Tongue (tissue), 2 donors: ENCODE results near the gene CYP8B1. TPM values are rescaled to one million over a fixed set of nuclear protein-coding genes. Genes with fewer than 3 reads are reported as not detected.
"Not testable (repeated sequence)": the region's sequence is repeated elsewhere in the genome, so short reads cannot be mapped to it uniquely, and the experiment has no call there.

ENCODE experiments used
- DNase-seq: peaks from one replicate; pipeline ENCODE4 v3.0.0-alpha.2; 2015
- total RNA-seq: library from RNA; depleted of rRNA; stranded (reverse); fragments of >200 nt; gene quantifications from one replicate; pipeline ENCODE4 v1.2.3, GENCODE V29; 2014

CYP8B1 gene
- total RNA-seq, 1 donor from 2014 or later, result not detected

DNA sequence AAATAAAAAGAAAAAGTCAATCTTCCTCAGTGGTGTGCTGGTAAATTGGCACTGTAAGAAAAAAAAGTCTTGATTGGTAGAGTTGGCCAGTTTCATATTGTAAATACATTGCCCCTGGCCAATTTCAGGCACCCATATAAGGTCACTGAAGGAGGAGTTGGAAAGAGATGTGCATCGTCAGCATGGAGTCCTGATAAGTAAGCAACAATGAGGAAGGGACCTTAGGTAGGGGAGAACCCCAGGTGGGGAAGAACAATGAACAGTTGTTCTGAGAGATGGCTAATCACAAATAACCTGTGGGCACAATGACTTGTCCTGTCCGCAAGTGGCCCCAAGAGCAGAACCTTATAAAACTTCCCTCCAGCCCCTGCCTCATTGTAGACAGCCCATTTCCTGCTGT, 8.6 kb upstream of the CYP8B1 start:
- no peak for DNase-seq

DNA sequence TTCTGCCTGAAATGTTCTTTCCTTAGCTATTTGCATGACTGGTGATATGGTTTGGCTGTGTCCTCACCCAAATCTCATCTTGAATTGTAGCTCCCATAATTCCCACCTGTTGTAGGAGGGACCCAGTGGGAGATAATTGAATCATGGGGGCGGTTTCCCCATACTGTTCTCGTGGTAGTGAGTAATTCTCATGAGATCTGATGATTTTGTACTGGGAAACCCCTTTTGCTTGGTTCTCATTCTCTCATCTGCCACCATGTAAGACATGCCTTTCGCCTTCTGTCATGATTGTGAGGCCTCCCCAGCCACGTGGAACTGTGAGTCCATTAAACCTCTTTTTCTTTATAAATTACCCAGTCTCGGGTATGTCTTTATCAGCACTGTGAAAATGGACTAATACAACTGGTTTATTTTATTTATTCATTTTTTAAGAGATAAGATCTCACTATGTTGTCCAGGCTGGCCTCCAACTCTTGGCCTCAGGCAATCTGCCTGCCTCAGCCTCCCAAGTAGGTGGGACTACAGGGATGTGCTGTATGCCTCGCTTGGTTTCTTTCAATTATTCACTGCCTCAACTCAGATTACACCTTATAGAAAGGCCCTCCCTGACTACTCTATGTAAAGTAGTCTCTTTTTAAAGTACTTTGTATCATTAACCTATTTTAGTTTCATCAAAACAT, 7.7 kb upstream of the CYP8B1 start:
- not testable (repeated sequence) for DNase-seq

DNA sequence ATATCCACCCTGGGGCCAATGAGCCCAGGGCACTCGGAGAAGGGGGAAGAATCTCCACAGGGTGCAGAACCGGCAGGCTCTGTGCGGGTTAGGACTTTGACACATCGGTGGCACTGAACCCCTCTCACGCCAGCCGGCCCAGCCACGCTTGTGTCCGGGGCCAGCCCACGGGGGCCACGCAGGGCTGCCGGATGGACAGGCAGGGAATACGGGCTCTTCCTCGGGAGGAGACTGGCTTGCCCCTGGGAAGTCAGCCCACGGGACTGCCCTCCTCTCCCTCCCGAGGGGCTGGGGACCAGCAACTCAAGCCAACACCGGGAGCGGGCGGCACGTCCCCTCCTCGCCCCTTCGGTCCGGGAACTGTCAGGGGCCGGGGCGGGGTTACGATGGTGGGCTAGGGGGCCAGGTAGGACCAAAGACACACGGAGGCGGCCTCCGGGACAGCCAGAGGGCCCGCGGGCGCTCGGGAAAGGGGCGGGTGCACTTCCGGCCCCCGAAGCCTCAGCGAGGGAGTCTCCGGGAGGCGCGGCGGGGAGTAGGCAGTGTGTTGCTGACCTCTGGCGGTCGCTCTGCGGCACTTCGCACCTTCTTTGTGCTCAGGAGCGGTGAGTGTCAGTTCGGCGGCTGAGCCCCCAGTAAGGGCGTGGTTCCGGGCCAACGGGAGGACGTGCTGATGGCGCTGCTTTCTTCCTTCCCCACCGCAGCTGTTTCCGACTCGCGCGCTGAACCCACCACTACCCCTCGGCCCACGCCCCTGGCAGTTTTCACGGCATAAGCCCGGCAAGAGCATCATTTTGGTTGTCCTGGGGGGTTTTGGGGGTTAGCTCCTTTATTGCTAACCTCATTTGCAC, 5.1 kb upstream of the CYP8B1 start:
- peak; percentile 94 for DNase-seq

DNA sequence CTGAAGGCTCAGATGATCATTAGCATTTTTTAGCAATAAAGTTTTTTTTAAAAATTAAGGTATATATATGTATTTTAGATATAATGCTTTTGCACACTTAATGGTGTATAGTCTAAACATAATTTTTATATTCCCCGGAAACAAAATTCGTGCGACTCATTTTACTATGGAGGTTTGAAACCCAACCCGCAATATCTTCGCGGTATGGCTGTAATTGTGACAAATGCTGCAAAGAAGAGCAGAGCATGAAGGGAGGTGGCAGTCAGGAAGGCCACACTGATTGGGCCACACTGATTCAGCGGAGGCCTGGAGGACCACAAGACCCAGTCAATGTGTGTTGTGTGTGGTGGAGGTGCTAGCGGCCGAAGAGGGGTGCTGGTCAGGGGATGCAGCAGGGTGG, 4.5 kb upstream of the CYP8B1 start:
- DNase-seq, result no peak

DNA sequence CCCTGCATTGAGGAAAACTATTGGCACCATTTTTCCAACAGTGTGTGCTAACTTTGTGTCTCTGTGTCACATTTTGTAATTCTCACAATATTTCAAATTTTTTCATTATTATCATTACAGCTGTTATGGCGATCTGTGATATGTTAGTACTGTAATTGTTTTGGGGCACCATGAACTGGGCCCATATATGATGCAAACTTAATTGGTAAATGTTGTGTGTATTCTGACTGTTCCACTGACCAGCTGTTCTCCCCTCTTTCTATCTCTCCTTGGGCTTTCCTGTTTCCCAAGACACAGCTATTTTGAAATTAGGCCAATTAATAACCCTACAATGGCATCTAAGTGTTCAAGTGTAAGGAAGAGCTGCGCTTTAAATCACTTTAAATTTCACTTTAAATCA, 2.2 kb upstream of the CYP8B1 start:
- no peak for DNase-seq

DNA sequence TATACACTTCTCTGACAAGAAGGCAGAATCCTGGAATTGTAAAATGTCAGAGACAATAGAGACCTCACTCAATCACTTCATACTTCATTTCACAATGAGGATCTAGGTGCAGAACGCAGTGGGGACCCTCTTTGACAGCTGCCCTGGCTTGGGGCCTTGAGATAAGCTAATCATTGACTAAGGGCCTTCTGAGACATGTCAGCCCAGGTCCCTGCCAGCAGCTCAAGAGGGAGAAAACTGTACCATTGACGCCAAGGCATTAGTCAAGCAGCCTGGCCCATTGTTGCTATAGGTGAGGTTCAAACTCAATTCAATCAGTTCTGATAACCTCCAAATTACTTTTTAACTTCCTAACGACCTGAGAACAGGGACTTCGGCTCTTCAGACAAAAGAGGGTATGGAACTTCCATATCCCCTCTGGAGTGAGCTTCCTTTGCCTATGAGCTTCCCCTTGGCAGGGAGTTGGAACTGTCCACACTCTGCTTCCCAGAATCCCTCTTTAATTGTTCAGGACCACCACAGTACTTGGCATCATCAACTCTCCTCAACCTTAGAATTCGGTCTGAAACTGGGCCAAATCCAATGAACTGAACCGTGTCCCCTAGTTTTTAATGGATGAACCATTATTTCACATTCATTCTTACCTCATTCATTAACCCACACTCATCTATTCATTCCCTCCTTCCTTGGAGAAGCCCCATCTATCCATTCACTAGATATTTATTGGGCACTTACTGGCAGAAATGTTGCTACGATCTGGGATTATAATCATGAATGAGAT, 1.5 kb upstream of the CYP8B1 start:
- DNase-seq, result no peak

DNA sequence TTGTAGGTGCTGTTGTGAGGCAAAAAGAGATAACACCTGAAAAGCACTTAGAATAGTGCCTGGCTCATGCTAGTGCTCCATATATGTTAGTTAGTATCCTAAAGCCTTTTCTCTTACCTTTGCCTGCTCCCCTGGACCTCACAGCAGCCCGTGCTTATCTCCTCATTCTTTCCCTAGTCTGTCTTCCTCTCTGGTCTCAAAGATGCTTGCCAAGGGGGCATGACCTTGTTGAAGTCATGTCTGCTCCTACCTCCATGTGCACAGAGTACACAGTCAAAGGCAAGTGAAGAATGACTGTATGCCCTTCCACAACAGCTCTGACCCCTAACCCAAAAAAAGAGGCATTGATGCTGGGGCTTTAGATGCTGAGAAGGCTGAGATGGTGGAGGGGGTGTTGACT, 722 bp upstream of the CYP8B1 start:
- DNase-seq, result no peak

DNA sequence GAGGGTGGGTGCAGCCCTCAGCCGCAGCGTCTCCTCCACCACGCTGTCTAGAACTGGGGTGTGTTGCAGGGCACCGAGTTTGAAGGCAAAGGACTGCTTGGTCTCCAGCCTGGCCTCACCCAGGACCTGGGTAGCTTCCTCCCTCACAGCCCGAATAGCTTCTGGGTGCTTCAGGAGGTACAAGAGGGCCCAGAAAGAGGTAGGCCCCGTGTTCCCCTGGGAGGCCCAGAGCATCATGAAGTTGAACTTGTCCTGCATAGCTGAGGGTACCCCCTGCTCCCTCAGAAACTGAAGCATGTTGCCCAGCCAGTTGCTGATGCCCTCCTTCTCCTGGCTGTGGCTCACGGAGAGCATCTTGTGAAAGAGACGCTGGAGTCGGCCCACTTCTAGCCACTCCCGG, 930 bp downstream of the CYP8B1 start:
- DNase-seq, result no peak

DNA sequence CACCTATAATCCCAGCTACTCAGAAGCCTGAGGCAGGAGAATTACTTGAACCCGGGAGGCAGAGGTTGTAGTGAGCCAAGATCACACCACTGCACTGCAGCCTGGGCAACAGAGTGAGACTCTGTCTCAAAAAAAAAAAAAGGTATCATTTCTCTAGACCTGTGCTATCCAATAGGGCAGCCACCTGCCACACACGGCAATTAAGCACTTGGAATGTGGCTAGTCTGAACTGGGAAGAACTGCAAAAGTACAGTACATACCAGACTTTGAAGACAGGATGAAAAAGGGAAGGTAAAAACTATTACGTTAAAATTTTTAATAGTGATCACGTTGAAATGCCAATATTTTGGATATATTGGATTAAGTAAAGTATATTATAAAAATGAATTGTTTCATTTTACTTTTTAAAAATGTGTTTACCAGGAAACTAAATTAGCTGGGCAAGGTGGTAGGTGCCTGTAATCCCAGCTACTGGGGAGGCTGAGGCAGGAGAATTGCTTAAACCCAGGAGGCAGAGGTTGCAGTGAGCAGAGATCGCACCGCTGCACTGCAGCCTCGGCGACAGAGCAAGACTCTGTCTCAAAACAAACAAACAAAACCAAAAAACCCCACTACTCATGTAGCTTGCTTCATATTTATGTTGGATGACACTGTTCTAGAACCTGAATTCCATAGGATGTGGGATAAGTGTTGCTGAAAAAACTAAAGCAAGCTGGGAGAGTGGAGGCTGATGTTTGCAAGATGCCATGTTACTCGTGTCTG, 2.3 kb downstream of the CYP8B1 start:
- DNase-seq, result no peak

DNA sequence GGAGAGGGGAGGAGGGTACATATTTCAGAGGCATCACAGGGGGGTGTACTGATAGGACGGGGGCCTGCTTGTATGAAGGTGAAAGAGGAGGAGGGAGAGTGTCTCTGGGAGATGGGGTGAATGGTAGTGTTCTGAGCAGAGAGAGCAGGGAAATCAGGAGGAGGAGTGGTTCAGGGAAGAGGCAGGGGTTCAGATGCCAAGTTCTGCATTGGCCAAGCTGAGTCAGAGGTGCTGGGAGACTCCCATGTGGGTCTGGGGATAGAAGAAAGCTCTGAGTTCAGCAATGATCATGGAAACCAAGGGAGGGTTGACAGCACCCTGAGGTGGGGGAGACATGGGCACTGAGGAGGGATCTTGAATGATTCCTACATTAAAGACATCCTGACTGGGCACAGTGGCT, 3.0 kb downstream of the CYP8B1 start:
- no peak for DNase-seq

DNA sequence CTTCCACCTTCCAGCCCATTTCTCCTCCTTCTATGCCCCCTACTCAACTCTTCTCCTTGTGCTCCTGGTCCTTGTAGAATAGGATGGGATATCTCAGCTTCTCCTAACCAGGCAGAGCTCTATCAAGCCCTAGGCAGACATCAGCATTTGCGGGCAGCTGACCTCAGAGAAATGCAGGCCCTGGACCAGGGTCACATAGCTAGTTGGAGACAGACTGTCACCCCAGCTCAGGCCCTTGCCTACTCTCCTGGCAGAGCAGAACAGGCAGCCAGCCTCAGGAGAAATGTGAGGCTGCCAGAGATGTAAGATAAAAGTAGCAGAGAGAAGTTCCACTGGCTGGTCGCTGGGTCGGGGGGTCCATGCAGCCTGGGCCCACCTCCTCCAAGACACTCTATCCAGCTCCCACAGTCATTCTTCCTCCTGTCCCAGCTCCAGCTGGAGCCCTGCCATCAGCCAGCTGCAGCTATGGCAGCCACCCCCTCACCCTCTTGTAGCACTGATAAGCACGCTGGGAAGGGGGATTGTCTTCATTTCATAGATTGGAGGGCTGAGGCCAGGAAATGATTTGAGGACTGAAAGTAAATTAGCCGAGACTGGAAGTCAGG, 4.0 kb downstream of the CYP8B1 start:
- DNase-seq, result peak; percentile 81

DNA sequence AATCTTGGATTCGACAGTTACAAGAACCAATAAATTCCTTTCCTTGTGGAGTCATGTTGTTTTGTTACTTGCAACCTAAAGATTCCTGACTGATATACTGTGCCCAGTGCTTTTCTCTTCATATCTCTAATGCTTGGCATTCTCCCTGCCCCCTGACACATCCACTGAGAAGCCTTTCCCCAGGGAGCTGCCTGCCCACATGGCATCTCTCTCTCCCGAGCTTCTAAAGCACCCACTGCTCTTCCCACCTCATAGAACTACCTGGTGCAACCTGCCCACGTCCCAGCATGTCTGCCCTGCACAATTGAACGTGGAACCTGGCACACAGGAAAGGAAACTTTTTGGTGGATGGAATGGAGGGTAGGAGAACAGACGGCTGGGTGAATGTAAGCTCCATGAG, 6.8 kb downstream of the CYP8B1 start:
- no peak for DNase-seq

DNA sequence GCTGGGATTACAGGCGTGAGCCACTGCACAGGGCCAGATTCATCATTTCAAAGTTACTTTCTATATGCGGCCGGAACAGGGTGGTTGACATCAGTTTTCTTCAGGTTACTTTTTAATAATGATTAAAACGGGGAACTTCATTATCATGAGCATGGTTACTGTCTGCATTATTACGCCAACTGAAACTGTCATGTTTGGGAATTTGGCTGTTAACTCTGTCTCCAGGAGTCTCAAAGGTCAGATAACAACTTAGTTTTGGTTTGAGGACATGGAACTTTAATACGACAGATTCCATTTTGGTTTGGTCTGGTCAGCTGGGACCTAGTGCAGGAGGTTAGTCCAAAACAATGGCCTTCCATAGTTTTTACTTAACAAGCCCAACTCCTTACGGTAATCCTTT, 8.5 kb downstream of the CYP8B1 start:
- DNase-seq, result no peak

DNA sequence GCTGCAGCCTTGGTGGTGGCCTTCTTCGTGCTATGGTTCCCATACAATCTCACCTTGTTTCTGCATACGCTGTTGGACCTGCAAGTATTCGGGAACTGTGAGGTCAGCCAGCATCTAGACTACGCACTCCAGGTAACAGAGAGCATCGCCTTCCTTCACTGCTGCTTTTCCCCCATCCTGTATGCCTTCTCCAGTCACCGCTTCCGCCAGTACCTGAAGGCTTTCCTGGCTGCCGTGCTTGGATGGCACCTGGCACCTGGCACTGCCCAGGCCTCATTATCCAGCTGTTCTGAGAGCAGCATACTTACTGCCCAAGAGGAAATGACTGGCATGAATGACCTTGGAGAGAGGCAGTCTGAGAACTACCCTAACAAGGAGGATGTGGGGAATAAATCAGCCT, 10.4 kb downstream of the CYP8B1 start:
- no peak for DNase-seq

DNA sequence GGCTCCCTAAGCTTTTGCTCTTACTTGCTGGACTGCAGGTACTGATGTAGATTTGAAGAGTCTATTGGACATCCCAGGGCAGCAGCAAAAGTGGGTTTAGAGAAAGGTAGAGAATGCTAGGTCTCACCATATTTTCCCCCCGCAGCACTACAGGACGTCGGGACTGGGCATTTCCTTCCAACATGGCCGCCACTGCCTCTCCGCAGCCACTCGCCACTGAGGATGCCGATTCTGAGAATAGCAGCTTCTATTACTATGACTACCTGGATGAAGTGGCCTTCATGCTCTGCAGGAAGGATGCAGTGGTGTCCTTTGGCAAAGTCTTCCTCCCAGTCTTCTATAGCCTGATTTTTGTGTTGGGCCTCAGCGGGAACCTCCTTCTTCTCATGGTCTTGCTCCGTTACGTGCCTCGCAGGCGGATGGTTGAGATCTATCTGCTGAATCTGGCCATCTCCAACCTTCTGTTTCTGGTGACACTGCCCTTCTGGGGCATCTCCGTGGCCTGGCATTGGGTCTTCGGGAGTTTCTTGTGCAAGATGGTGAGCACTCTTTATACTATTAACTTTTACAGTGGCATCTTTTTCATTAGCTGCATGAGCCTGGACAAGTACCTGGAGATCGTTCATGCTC, 11.2 kb downstream of the CYP8B1 start:
- DNase-seq, result no peak

DNA sequence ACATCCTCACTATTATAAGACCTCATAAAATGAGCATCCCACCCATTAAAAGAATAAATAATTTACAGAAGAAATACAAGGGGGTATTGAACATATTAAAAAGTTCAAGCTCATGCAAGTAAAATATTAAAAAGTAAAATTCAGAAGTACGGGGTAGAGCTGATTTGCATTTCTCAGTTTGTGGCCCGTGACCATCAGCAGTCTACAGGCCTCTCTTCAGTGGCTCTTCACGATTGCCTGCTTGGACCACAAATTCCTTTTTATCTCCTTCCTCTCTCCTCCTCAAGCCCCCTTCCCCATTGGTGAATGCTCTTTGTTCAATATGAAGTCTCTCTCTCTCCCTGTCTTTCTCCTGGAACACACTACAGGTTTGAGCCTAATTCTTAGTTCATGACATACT, 19.1 kb downstream of the CYP8B1 start:
- no peak for DNase-seq

DNA sequence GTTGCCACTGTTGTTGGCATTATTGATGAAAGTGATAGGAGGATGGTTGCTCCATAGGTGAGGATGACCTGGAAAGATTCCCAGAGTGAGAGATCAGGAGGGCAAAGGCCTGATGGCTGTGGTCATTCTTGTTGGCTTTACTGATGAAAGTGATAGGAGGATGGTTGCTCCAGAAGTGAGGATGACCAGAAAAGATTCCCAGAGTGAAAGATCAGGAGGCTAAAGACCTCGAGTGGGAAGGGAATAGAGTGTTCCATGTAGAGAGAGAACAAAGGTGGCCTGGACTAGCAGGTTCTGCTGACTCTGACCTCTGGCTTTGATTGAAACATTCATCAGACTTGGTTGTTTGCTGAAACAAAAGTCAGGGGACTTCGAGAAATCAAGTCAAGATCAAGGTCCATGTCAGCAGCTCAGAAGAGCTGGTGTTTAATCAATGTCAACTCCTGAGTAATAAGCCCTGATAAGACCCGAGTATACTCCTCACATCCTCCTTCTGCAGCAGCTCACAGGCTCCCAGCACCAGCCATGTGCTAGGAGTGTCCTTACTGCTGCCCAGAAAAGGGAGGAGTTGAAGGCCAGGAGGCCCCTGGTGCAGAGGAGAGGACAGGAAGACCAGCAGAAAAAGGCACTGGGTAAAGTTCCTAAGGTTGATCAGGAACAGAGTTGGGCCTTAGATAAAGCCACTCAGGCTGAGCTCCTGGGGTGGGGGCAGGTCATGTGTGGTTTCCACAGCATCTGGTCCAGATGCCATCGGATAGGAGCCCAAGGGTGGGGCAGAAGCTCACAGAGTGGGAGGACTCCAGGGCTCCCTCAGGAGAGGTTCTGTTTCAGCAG, 19.9 kb downstream of the CYP8B1 start:
- no peak for DNase-seq

DNA sequence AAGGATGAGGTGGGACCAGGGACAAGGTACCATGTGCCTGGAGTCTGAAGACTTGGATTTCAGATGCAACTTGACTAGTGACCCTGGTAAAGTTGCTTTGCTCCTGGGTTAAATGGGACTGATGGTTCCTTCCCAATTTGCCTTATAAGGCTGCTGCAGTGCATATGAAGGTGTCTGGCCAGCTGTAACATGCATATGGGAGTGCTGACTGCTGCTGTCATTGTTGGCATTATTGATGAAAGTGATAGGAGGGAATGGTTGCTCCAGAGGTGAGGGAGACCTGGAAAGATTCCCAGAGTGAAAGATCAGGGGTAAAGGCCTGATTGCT, 20.5 kb downstream of the CYP8B1 start:
- DNase-seq, result no peak

DNA sequence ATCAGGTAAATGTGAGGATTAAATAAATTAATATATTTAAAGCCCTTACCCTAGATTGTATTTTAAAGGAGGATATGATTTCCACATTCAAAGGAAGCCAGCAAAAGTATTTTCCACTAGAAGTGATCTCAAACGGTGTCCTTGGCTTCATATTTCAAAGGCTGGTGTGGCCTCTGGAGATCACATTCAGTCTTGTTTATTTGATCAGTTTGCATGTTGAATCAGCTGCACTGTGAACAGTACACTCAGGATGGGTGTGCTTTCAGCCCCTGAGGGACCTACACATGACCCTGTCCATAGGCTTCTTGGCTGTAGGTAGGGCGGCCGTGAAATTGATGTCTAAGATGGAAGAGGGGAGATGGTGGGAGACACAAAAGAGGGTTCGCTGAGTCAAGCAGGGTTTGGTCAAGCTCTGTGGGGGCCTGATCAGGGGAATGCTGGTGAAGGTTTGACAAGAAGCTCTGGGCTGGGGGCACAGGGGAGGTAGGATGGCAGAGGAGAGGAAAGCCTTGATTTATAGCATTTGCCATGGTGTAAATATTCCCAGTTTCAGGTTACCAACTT, 21.9 kb downstream of the CYP8B1 start:
- DNase-seq, result no peak

DNA sequence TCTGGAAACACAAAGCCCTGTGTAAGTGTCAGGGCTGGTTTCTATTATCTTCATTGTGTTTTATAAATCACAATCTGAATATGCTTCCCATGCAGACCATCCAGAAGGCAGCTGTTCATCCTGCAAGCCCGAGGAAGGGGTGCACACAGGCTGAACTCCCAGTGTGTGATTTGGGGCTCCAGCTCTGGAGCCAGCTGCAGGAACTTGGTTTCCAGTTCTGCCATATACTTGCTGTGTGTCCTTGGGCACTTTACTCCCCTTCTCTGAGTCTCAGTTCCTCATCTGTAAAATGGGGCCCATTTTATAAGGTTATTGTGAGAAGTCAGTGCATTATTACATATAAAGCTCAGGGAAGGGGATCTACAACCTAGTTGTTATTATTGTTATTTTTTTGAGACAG, 22.6 kb downstream of the CYP8B1 start:
- no peak for DNase-seq
